GM21576 (cell line): Measurements from ENCODE around the gene TUFT1.
A peak's percentile ranks its signal among the peaks of the same experiment; 100 is the strongest.
"Not testable (repeated sequence)": the region's sequence is repeated elsewhere in the genome, so short reads cannot be mapped to it uniquely, and the experiment has no call there.

ENCODE experiments used
- ATAC-seq: cut with Tn5 transposase; IDR thresholded peaks from one replicate; pipeline ENCODE4 v1.9.1; 2021; ENCODE audit warnings: mild to moderate bottlenecking, moderate library complexity; ENCODE audit not compliant: unreplicated experiment

Gene TUFT1

DNA sequence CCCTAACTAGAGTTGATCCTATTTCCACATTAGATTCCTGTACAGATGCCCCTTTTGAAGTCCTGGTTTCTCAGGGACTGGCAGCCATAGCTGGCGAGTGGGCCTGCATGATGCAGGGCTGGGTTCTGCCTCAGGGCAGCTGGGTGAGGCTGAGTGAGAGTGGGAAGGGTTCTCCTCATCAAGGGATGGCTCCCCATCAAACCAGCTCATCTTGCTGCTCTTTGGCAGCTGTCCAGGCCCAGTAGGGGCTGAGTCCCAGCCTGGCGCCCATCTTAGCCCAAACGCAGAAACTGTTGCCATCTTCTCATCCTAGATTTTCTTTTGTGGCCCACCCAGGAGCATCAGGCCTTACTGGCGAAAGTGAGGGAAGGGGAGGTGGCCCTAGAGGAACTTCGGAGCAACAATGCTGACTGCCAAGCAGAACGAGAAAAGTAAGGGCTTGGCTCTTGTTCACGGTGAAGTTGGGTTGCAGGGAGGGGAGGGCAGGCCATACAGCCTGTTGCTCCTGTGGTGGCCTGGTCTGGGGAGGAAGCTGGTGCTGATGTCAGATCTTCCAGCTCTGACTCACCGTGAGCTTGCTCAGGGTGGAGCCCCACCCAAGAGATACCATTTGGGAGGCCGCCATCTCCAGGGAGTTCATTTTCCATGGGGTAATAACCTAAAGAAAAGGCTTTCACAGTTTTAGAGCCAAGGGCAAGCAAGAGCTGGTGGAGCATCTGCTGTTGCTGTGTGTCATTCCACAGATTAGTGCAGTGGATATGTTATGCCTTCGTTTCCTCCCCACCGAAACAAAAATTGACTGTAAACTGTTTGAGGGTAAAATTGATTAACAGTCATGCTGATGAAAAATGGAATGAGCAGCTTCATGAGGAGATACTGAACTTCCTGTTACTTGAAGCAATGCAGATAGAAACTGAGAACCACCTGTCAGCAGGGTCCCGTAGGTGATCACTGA, 34.7 kb downstream of the TUFT1 start:
- ATAC-seq = no peak

DNA sequence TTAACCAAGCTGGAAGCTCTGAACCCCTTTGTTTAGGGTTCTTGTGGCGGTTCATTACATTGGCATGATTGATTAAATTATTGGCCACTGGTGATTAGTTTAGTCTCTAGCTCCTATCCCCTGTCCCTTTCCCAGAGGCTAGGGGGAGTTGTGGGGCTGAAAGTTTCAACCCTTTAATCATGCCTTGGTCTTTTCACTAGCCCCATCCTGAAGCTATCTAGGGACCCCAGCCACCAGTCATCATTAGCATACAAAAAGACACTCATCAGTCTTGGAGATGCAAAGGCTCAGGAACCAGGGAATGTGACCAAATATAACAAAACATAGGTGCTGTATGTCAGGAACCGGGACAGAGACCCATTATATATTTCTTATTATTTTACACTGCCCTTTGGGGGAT, 37.1 kb downstream of the TUFT1 start:
- no peak for ATAC-seq

DNA sequence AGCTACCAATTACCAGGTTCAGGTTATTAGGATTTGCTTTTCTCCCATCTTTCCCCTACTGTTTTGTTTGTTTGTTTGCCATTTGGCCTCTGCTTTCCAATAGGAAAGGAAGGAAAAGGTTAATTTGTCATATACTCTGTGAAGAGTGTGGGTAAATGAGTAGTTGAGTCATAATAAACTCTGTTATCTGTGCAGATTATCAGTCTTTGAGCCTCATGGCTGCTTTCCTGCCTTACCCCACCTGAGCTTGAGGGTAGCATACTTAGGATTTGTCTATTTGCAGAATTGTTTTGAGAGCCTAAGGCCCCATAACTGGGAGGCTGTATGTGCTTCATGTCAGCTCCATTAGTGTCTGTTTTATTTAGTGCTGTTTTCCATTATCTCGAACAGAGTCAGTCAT, 38.8 kb downstream of the TUFT1 start:
- ATAC-seq = no peak

DNA sequence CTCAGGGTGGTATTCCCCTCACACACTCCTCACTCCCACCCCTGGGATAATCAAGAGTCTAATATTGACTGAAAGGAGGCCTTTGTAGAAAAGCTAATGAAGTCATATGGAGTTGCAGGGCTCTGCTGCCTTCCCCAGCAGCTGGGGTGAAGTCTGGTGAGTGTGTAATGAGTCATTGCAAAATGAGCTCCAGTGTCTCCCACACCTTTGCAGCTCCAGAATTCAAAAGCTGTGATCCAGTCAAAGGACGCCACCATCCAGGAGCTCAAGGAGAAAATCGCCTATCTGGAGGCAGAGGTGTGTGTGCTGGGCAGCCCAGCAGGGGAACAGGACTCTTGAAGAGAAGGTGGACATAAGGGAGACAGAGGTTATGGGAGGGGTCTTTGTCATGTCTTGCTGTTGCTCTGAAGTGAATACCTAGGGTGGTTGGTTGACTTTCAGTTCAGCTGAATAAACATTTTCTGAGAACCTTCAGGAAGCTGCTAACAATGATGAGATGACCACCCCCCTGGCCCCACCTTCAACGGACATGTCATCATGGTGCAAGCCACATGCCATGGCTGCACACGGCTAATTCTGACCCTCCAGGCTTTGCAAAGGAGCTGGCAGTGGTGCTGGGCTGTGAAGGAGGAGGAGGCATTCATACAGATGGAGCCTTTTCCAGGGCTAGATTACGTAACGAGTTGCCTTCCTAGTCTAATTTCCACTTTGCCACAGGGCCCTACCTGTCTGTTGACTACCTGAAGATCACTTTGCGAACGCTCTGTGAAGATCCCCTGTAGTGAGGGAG, 39.5 kb downstream of the TUFT1 start:
- ATAC-seq = no peak

DNA sequence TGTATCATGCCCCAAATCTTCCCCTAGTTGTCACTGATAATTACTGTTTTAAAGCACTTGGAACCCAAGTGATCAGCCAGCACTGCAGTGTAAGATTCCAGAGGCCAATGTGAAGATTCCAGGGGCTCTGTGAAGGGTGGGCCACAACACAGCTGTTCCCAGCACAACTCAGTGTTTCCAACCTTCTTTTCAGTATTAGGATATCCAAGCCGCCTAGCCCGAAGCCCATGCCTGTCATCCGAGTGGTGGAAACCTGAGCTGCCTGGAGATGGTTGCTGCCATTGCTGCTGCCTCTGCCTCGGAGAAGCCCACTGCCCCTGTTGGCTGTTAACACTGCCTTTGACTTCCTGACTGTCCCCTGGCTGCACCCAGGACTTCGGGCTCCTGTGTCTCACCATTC, 41.3 kb downstream of the TUFT1 start:
- no peak for ATAC-seq

DNA sequence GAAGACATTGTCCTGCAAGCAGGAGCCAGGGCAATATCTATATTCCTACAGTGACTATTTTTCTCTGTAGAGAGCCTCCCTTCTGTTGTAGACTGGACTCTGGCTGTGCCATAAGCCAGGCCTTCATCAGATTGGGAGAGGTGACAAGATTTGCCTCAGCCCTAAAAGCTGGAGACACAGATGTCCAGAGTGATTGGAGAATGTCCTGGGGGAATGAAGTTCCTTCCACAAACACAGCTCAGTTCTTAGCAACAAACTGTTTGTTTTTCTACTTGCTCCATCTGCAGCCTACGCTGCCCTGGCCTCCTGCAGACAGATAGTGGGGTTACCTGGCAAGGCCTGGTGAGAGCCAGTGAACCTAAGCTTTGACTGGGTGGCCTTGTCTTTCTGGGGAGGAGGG, 41.8 kb downstream of the TUFT1 start:
- ATAC-seq = no peak

DNA sequence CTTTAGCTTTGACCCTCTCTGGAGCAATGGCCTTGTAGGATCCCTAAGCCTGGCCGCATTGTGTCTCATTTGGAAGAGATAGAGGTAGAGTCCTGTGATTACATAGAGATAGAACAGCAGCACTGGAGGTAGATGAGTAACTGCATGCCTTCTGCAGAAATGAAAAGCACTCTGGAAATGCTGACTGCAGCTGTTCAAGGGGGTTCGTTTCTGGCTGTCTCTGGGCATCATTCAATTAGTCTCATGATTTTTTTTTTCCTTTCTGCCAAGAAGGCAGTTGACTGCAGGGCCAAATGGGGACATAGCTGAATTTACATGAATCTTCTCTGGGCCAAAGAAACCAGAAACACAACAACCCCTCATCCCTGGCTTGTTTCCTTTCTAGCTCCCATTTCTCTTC, 43.7 kb downstream of the TUFT1 start:
- no peak for ATAC-seq

DNA sequence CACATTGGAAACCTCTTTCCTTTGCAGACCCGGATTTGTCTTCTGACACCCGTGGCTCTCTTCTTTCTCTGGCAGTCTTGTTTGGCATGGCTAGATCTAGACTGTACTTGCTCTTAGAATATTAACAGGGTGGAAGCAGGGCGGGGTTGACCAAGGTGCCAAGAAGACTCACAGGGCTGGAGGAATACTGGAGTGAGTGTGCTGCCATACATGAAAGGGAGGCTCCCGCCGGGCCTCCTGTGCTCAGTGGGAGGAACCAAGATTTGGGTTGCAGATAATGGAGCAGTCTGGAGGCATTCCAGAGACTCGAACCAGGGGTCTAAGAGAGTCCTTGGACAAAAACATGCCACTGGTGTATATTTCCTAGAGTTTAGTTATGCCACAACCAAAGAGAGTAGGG, 44.2 kb downstream of the TUFT1 start:
- no peak for ATAC-seq

DNA sequence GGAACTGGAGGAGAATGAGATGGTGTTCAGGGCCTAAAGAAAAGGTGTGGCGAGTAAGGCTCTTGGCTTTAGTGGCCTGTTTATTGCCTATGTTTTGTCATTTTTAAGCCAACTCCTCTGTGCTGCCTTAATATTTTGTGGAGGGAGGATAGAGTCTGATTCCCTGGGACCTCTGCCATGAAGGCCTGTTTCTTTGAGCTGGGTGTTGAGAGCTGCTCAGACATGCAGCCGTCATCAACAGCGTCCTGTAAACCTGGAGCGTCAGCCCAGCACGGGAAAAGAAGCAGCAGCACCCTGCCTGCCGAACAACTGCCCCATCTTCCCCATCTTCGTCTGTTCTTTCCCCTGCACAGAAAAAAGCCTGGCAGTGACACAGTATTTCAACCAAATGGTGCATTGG, 44.7 kb downstream of the TUFT1 start:
- ATAC-seq = no peak

DNA sequence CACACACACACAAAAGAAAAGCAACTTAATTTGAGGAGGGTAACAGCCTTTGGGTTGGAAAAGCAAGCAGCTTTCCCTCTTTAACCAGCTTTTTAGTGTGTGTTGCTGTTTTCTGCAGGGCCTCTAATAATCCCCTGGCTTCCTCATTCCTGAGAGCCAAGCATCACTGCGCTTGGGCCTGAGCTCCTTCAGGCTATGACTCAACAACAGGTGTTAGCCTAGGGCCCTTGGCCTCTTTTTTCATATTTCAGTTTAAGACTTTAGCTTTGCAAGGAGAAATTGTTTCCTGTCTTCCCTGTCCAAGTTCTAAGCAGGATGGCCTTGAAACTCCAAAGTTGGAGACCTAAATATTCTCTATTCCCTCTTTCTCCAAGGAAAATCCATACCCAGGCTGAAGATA, 45.5 kb downstream of the TUFT1 start:
- ATAC-seq = no peak

DNA sequence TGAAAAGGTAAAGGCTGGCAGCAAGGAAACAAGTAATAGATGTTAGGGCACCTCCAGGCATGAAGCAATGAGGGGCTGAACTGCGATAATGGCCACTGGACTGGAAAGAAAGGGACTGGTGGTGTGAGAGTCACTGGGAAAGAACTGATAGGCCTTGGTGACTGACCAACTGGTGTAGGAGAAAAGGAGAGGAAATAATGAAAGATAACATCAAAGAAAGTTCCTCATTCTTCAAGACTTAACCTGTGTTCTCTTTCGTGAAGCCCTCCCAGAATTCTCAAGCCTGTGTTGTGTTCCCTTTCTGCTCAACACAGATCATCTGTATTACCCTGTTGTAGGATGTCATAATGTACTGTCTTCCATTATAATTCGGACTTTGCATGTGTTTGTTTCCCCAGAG, 50.9 kb downstream of the TUFT1 start:
- ATAC-seq = no peak

DNA sequence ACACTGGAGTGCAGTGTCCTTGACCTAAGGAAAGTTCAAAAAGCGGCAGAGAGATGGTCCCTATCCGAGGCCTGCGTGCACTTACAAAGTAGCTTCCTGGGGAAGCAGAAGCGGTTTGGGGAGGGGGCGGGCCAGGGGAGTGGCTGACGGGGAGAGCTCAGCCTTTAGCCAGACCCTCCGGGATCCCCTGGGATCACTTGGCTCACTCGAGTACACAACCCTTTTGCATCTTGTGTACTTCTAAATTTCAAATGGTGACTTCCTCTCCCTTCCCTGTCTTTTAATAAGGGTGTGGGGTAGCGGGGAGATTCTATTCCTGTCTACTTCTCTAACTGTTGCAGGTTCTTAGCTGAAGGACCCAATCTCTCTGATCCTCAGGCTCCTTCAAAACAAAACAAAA, 53.6 kb downstream of the TUFT1 start:
- no peak for ATAC-seq

DNA sequence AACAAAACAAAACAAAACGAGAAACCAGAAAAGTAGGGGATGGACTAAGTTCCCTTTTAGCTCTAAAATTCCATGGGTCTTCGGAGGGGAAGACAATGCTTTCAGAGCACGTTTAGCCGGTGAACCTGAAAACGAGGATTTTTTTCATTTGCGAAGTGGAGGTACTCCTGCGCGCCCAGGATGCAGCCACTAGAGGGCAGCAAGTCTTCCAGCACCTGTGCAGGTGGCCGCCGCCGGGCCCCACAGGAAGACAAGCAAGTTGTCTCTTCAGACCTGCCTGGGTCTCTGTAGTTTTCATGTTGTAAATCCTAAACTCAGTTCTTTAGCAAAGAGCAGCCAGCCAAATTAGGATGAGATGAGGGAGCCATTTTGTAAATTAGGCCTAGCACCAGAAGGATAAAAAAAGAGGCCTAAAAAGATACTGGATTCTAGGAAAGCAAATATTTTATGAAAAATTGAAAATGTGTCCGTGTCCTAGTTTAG, 54.1 kb downstream of the TUFT1 start:
- peak; percentile 63 for ATAC-seq

DNA sequence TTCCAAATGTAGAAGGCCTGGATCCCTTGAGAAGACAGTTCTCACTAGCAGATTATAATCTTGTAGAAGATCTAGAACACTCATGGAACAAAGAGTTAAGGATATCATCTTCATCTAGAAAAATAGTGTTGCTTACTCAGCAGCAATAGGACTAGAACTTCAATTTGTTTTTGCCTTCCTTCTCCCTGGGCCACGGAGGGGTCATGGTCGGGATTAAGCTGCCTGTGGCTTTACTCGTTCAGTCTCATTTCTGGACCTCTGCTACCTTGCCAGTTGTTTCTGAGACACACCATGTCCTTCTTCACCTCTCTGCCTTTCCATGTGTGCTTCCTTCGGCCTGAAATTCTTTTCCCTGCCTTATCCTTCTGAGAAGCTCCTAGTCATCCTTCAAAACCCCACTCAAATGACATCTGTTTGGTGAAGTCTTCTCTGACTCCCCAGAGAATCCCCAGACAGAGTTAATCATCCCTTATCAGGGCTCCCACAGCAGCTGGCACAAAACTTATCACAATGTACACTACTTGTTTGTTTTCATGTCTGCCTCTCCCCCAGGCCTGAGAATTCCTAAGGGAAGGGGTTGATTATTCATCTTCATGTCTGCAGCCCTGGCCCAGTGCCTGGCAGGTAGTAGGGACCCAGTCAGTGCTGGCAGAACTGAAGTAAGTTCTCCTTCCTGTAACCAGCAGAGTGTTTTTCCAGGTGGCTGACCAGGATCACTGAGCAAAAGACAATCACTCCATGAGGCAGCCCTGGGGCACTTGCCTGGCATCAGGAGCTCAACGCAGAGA, 56.3 kb downstream of the TUFT1 start:
- ATAC-seq = no peak

DNA sequence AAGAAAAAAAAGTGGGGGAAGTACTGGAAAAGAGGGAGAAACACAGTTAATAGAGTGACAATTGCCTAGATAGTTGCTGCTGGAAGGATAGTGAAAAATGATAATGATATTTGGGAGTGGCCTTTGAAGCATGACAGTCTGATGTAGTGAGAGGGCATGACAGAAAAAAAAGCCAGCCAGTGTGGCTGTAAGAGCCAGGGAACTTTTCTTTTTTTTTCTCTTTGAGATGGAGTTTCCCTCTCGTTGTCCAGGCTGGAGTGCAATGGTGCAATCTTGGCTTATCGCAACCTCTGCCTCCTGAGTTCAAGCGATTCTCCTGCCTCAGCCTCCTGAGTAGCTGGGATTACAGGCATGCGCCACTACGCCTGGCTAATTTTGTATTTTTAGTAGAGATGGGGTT, 62.4 kb downstream of the TUFT1 start:
- ATAC-seq = not testable (repeated sequence)

DNA sequence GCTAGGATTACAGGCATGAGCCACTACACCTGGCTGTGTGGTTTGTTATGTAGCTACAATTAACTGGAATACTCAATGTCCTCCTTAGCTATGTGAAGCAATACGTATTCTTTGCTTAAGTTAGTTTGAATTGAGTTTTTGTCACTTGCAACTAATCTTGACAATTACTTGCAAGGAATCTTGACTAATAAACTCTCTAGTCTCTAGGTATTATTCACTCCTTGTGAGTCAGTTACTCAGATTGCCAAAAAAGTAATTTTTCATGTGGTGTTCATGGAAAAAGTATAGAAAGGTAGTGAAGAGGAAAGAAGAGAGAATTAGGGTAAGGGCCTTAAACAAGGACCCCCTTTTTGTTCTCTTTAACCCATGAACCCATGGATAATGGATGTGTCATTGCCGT, 64.2 kb downstream of the TUFT1 start:
- ATAC-seq = no peak

DNA sequence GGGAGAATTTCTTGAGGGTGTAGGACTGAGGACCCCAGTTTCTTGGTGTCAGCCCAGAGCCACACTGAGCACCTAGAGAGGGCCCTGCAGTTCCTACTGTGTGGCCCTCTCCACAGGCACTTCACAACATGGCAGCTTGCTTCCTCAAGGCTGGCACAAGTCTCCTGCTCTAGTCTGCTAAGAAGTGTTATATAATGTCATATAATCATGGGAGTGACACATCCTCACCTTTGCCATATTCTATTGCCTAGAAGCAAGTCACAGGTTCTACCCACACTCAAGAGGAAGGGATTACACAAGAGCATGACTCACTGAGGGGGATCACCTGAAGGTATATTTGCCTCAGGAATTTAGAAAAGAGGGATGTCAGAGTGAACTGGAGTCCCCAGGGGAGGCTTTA, 66.3 kb downstream of the TUFT1 start:
- ATAC-seq = no peak

DNA sequence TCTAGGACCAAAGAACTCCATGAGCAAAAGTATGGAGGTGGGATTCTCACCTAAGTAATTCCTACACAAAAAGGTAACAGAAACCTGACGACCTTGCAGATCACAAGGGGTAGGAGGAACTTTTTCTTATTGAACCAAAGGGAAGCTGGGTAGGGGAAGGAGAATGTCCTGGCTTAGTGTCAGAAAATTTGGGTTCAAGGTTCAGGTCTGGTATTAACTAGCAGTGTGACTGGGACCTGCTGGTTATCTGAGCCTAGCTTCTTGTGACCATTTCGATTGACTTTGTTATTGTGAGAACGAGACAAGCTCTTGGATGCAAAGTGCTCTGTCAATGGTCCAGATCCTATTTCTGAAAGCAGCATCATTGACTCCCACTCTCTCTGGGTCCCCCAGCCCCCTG, 66.7 kb downstream of the TUFT1 start:
- no peak for ATAC-seq

DNA sequence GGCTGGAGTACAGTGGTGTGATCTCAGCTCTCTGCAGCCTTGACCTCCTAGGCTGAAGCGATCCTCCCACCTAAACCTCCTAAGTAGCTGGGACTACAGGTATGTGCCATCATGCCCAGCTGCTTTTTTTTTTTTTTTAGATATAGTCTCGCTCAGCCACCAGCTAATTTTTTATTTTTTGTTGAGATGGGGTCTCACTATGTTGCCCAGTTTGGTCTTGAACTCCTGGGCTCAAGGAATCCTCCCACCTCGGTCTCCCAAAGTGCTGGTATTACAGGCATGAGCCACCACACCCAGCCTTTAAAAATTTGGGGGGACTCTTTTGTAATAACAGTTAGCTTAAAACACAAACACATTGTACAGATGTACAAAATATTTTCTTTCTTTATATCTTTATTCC, 70.0 kb downstream of the TUFT1 start:
- no peak for ATAC-seq

DNA sequence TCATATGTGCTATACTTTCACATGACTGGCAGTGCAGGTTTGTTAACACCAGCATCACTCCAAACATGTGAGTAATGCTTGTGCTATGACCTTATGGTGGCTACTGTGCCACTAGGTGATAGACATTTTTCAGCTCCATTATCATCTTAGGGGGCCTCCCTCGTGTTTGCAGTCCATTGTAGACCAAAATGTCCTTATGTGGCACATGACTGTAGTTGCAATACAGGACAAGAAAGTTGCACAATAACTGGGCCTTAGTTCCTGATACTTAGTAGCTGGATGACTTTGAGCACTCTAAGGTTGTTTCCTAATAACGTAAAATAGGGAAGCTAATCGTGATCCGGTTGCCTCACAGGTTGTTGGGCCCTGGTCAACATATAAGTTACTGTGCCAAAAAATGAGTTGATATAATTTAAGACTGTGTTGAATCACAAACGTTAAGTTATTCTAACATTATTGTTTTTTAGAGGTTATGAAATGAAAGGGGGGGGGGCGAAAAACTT, 71.2 kb downstream of the TUFT1 start:
- ATAC-seq = no peak
